ENCODE measurements around the gene NEURL1B.

NEURL1B gene

DNA sequence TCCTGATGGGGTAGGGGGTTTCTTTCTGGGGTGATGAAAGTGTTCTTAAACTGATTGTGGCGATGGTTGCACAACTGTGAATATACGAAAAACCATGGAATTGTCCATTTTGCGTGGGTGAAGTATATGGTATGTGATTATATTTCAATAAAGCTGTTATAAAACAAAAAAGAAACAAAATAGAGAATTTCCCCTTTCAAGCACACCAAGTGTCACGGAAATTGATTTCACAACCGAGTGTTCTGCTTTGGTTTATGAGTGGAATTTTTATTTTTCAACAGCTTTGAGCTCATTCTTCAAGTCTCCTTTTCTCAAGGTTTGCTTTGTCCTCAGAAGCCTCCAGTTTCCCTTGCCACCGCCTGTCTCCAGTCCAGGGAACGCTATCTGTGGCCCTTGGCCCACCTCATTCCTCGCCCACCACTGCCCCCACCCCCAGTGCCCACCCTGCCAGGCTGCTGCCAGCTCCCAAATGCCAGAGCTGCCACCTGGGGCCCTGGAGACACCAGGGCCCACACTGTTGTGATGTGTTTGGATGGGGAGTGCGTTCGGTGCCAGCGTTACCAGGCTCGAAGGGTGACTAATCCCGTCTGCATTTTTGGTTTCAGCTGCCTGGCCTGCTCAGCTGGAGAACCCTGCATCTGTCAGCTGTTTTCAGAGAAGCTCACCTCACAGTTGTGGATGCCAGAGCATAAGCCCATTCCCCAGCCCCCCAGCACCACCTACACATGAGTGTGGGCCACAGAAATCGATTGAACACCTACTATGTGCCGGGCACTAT lies 99.6 kb downstream of the NEURL1B start:
- peak; percentile 91 for DNase-seq

Measured in EL (cell line).